ENCODE data around the gene ANKH.

The ANKH gene

GRCh38 chr5:14672484-14673394 lies 198.8 kb downstream of the ANKH start:
- no peak for TF ChIP-seq CTCF (IDR thresholded peaks at IDR 0.05; ENCODE audit: control insufficient read depth, insufficient read depth, low read depth, low read length, missing control alignments)
- DNase-seq (ENCODE audit: low read depth), result no peak

GRCh38 chr5:14672082-14672481 lies 199.5 kb downstream of the ANKH start:
- DNase-seq (ENCODE audit: low read depth), result no peak
- no peak overlapping the region for H3K4me3 ChIP-seq (ENCODE audit: control insufficient read depth, low read depth, low read length)
- no peak for TF ChIP-seq CTCF (IDR thresholded peaks at IDR 0.05; ENCODE audit: control insufficient read depth, insufficient read depth, low read depth, low read length, missing control alignments)

More at GRCh38 chr5:14672484-14673394, 198.8 kb downstream of the ANKH start:
- H3K4me3 ChIP-seq (ENCODE audit: control insufficient read depth, low read depth, low read length), result no peak overlapping the region

GRCh38 chr5:14671414-14671813 lies 200.2 kb downstream of the ANKH start:
- no peak for TF ChIP-seq CTCF (IDR thresholded peaks at IDR 0.05; ENCODE audit: control insufficient read depth, insufficient read depth, low read depth, low read length, missing control alignments)
- H3K4me3 ChIP-seq (ENCODE audit: control insufficient read depth, low read depth, low read length), result no peak overlapping the region
- DNase-seq (ENCODE audit: low read depth), result no peak

GRCh38 chr5:14669975-14670374 lies 201.6 kb downstream of the ANKH start:
- TF ChIP-seq CTCF (IDR thresholded peaks at IDR 0.05; ENCODE audit: control insufficient read depth, insufficient read depth, low read depth, low read length, missing control alignments), result no peak
- H3K4me3 ChIP-seq (ENCODE audit: control insufficient read depth, low read depth, low read length), result no peak overlapping the region
- DNase-seq (ENCODE audit: low read depth), result no peak

- no peak for TF ChIP-seq CTCF (IDR thresholded peaks at IDR 0.05; ENCODE audit: control insufficient read depth, insufficient read depth, low read depth, low read length, missing control alignments)
- DNase-seq (ENCODE audit: low read depth), result no peak
- H3K4me3 ChIP-seq (ENCODE audit: control insufficient read depth, low read depth, low read length), result no peak overlapping the region
Measured at GRCh38 chr5:14669415-14669814, 202.2 kb downstream of the ANKH start.

- DNase-seq (ENCODE audit: low read depth), result no peak
- no peak for TF ChIP-seq CTCF (IDR thresholded peaks at IDR 0.05; ENCODE audit: control insufficient read depth, insufficient read depth, low read depth, low read length, missing control alignments)
- no peak overlapping the region for H3K4me3 ChIP-seq (ENCODE audit: control insufficient read depth, low read depth, low read length)
Measured at GRCh38 chr5:14668181-14668591, 203.4 kb downstream of the ANKH start.
